GM18505 (cell line): Measurements from ENCODE around the gene SLC39A11.

Experiments used
- ATAC-seq: cut with Tn5 transposase; IDR thresholded peaks from one replicate; pipeline ENCODE4 v1.9.1; 2021; ENCODE audit not compliant: unreplicated experiment
- POLR2A ChIP-seq: IDR thresholded peaks from 4 replicates; pipeline ENCODE4 v1.6.1; 2011; ENCODE audit warnings: borderline replicate concordance; ENCODE audit not compliant: insufficient read depth, insufficient read length; ENCODE audit errors: extremely low read depth

The SLC39A11 gene

DNA sequence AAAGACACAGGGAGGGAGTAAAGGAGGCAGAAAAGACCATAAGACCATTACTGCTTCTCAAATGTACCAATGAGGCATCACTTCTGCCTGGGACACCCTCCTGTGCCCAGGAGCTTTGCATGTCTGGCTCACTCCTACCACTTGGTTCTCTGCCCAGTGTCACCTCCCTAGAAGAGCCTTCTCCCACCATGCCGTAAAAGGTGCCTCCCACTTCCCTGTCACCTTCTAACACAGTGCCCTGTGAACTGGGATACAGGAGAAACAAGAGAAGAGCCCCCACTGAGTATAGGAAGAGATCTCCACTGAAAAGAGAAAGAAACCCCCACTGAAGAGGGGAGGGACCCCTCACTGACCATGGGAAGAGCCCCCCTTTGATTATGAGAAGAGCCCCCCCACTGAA is 486.9 kb downstream of the SLC39A11 start:
- ATAC-seq = no peak
- no peak for TF ChIP-seq POLR2A

DNA sequence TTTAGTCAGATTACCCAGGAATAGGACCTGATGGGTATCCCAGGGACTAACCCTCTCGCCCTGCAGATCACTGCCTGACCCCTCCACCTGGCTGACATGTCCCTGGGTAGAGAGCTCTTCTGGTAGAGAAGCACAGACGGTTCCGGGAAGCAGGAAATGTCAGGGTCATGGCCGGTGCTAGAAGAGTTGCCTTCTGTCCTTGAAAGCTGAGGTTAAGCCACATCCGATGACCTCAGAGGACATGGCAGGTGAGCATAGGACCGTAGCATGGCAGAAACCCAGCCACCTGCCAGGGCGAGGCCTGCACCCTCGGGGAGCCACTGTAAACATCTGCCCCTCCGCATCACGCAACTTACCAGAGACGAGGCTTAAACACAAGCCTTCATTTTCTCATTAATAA is 488.0 kb downstream of the SLC39A11 start:
- TF ChIP-seq POLR2A = no peak

DNA sequence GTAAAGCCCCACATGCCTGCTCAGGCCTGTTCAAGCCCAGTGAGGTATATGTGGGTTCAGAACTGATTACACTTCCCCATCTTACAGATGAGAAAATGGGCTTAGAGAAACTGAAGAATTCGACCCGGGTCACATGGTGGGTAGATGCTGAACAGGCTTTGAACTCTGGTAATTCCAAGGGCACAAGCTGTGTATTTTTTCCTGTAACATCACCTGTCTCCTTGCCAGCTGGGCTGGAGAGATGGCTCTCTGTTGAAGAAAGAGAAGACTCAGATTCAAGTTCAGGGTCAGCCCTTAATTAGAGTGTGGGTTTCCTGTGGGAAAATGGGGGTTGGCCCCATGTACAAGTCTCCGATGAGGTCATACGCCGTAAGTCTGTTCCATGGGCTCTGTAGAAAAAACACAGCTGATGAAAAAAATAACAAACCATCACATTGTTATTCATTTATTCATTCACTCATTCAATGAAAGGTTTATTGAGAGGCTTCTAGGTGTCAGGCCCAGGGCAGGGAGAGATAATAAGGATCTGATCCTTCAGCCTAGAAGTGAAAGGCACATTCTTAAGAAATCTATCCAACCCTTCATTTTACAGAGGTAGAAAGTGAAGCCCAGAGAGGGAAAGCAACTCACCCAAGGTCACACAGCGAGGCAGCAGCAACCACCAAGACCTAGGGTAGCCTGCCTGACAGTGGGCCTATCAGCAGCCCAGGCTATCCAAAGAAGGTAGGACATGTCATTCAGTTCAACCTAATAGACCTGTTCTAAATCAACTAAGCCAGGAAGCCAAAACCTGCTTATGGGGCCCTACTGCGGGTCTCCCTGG is 488.9 kb downstream of the SLC39A11 start:
- TF ChIP-seq POLR2A = no peak
- no peak for ATAC-seq

More for the DNA sequence above, 488.0 kb downstream of the SLC39A11 start:
- ATAC-seq = no peak

DNA sequence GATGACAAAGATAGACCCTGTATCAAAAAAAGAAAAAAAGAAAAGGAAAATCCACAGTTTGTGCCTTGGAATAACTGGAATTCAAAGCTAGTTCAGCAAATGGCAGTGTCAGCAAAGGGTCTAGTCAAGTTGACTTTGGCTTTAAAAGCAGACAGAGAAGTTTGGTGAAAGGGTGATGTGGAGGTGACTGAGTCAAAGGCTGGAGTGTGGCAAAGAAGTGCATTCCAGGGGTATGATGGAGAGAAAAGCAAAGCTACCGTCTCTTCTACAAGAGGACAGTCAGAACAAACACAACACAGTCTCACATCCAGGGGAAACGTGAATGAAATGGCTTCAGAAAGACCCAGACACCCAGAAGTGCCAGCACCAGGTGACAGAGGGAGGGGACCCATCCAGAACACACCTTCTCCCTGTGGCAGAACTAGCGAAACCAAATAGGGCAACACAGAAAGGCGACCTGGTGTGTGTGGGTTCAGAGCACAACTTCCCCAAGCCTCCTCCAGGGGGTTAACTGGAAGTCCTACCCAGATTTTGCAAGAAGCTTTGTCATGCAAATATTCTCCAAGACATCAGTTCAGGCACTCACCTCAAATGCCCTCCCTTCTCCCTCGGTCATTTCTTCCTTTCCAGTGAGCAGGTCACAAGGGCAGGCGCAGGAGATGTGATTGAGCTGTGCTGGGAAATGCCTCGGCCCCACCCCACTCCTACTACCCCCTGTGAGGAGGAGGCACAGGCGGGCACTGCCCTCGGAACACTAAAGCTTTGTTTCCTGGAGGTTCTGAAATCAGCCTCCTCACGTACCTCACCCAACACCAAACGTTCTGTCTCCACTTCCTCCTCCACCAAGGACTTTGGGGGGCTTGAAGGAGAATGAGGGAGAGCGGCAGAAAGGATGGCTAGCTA is 489.7 kb downstream of the SLC39A11 start:
- ATAC-seq = no peak
- no peak for TF ChIP-seq POLR2A

DNA sequence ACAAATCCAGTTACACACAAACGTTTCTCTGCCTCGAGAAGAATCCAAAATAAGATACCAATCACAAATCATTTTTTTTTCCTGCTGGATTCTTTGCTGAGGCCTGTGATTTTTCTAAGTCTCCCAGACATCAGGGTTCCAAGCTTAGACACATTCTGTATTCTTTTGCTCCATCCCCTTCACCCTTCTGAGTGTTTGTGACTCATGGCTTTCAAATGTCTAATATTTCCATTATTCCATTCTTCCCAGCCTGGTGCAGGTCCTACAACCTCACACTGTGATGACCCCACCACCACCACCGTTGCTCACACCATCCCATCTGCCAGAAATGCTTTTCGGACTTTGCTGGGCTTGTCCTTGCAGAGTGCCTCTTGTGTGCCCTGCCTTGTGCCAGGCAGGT is 491.6 kb downstream of the SLC39A11 start:
- no peak for ATAC-seq
- TF ChIP-seq POLR2A = no peak

DNA sequence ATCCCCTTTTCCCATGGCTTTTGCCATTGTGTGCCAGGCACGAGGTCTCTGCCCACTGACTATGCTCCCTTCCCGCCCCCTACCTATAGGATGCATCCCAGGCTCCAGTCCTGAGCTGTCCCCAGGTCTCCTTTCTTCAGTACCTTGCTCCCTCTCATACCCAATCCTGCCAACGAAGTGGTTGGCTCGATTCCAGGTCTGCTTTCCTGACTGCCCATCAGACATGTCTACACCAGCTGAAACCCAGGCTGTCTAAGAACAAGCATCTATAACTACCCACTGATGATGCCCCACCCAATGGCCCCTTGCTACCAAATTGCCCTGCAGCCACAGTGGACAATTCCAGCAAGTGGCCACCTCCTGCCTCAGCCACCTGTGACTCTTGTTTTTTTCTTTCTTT is 492.6 kb downstream of the SLC39A11 start:
- TF ChIP-seq POLR2A = no peak
- ATAC-seq = no peak

DNA sequence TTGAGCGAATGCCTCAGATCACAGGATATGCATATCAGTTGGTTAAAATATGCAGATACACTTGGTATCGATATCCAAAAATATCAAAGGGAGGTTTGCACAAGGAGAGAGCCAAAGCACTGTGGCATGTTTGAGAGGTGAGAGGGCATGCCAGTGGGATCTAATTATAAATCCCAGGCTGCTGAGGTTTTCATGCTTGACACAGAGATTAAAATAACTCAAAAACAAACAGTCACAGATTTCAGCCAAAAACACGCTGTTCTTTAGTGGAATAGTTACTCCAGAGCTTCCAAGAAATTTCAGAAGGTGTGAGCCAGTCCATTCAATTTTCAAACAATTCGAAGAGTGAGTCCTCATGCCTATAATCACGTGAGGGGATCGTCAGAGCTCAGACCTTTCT is 493.8 kb downstream of the SLC39A11 start:
- TF ChIP-seq POLR2A = no peak

DNA sequence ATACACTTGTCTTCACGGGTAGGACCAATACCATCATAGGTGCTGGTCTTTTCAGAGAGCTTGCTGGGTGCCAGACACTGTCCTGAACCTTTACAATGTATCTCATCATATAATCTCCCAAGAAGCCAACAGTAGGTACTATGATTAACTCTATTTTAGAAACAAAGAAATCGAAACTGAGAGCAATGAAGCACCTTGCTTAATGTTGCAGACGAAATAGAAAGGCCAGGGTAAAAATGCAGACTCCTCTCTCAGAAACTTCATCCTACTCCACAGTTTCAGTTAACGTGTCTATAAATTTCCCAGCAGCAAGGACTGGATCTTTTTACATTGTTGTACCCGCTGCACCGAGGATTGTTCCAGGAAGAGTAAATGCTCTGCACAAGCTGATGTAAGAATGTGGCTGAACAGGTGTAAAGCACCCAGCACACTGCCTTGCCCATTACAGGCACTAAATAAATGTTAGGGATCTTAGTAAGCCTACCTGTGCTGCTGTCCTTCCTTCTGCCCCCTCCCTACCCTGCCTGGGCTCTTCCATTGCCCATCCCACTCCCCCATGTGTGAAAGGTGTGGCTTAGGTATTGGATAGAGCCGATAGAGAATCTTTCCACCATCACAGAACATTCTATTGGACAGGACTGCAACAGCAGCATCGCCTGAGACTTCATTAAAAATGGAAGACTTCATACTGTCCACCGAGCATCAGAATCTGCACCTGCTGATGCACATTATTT is 495.0 kb downstream of the SLC39A11 start:
- ATAC-seq = no peak
- TF ChIP-seq POLR2A = no peak

More for the DNA sequence above, 493.8 kb downstream of the SLC39A11 start:
- no peak for ATAC-seq
